ENCODE results near the gene CLCA2. TPM values are rescaled to one million over a fixed set of nuclear protein-coding genes. Genes with fewer than 3 reads are reported as not detected.

The CLCA2 gene
- polyA plus RNA-seq, 3 donors: not detected

DNA sequence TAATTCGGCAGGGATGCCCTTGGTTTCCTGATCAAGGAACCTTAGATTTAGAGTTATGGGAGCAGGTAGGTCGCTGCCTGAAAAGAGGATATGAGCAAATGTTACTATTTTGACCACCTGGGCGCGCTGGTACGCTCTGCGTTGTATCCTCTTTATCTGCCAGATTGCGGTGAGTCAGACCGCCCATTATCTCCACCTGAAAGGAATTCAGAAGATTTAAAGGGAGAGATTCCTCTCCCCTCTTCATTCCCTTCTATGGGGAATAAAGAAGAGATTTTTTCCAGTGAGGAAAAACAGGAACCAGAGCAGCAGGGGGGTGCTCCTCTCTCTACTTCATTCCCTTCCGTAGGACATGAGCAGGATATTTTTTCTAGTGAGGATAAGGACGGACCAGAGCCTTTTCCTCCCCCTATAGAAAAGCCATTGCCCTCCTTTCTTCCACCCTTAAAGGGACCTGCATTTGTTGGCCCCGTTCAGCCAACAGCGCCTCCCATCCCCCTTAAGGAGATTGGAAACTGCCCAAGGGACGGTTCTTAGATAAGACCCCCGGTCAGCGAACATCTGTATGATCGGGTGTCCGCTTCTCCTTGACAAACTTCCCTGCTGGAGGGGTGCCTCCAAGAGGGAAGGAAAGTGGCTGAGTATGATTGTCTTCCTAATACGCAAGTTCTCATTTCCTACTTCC is 78.9 kb downstream of the CLCA2 start:
- intact Hi-C loops (cut with micrococcal nuclease): loop anchor here in 1 of 2 donors (10.0 kb wide), 1 partner anchor 118 kb away; no protein-coding TSS in a partner anchor
- H2AFZ ChIP-seq (ENCODE audit: insufficient read depth, low read depth, low read length, poor library complexity, severe bottlenecking): no peak overlapping the region
- Mint-ChIP-seq H3K9me3 (peaks cover 0 to 1% (median 0%) of the 10 kb centered on the region in 7 donors), H3K27me3 (ENCODE audit: low read depth in 3 of 3) (peaks cover 0 to 6% (median 3%) of the 10 kb centered on the region in 3 donors), H3K36me3 (no peaks in the 10 kb centered on the region), H3K4me1 (peaks cover 20% of the 10 kb centered on the region), H3K4me3 (peak overlapping the region; percentile 31 to 75), H3K27ac (no peak overlapping the region)
- no peak overlapping the region for H3K27ac ChIP-seq (ENCODE audit: low read depth in 1 of 2, low read length in 2 of 2)
- no peaks in the 10 kb centered on the region for H4K20me1 ChIP-seq (ENCODE audit: insufficient read depth, low read length)
- H3K4me1 ChIP-seq (ENCODE audit: control insufficient read depth in 1 of 2, insufficient read depth in 2 of 2, low read length in 2 of 2): peaks cover 12 to 14% of the 10 kb centered on the region in 2 donors
- no peaks in the 10 kb centered on the region for H3K27me3 ChIP-seq (ENCODE audit: control insufficient read depth in 2 of 2, insufficient read depth in 2 of 2, low read length in 2 of 2)
- peak overlapping the region; percentile 45 for H3K4me2 ChIP-seq (replicated peaks; ENCODE audit: extremely low read depth, low read length, poor library complexity, severe bottlenecking)
- H3K9ac ChIP-seq (ENCODE audit: insufficient read depth, low read length, poor library complexity, severe bottlenecking): peak overlapping the region; percentile 4
- H3K4me3 ChIP-seq (replicated peaks in 1 of 3; ENCODE audit: low read depth in 2 of 3, low read length in 3 of 3): peak overlapping the region in 1 of 3 experiments; percentile 56
- WGBS (ENCODE audit: insufficient coverage): 75% methylated on average over 1 of the region's 18 CpGs
- TF ChIP-seq, protein P1, sequence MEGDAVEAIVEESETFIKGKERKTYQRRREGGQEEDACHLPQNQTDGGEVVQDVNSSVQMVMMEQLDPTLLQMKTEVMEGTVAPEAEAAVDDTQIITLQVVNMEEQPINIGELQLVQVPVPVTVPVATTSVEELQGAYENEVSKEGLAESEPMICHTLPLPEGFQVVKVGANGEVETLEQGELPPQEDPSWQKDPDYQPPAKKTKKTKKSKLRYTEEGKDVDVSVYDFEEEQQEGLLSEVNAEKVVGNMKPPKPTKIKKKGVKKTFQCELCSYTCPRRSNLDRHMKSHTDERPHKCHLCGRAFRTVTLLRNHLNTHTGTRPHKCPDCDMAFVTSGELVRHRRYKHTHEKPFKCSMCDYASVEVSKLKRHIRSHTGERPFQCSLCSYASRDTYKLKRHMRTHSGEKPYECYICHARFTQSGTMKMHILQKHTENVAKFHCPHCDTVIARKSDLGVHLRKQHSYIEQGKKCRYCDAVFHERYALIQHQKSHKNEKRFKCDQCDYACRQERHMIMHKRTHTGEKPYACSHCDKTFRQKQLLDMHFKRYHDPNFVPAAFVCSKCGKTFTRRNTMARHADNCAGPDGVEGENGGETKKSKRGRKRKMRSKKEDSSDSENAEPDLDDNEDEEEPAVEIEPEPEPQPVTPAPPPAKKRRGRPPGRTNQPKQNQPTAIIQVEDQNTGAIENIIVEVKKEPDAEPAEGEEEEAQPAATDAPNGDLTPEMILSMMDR (IDR thresholded peaks at IDR 0.05): no peak
- no peaks in the 10 kb centered on the region for H3K9me3 ChIP-seq (replicated peaks in 1 of 2; ENCODE audit: control insufficient read depth in 1 of 2, insufficient read depth in 1 of 2, low read length in 2 of 2)
- no peaks in the 10 kb centered on the region for H3K36me3 ChIP-seq (replicated peaks in 1 of 2; ENCODE audit: control insufficient read depth in 1 of 2, insufficient read depth in 2 of 2, low read length in 2 of 2)
- H3K79me2 ChIP-seq (ENCODE audit: insufficient read depth, low read length): no peaks in the 10 kb centered on the region
- no peak for DNase-seq

DNA sequence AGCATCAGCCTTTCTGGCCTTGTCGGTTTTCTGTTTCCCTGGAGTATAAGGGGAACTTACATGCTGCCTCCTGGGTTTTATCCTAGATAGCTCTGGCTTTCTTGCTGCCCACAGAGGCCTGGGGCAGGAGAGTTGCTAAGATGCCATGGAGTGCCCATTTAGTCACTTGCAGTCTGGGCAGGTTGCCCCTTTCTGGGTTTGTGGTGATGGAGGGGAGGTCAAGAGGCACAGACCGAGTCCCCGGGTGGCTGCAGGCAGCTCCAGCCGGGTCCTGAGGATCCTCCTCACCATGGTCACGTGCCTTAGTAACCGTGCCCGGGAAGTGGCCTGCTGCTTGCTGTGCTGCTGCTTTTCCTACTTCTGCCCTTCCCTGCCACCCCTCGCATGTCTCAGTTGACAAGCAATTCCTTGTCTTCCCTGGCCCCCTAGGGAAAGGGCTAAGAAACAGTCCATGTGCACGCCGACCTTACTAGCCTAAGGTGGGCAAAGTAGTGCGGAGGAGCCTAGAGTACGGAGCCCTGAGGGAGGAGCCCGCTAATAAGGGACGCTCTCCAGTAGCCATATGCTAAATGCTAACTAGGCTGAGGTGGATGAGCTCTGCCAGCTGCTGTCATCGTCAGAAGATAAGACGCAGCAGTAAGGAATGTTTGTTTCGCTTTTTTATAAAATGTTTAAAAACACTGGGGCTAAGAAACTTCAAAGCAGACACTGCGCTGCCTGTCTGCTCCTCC is 79.6 kb downstream of the CLCA2 start:
- H3K9ac ChIP-seq (ENCODE audit: insufficient read depth, low read length, poor library complexity, severe bottlenecking): peak overlapping the region; percentile 4
- peak overlapping the region; percentile 72 to 75 for H3K4me3 Mint-ChIP-seq
- H3K36me3 ChIP-seq (replicated peaks in 1 of 2; ENCODE audit: control insufficient read depth in 1 of 2, insufficient read depth in 2 of 2, low read length in 2 of 2): no peaks in the 10 kb centered on the region
- H3K4me2 ChIP-seq (replicated peaks; ENCODE audit: extremely low read depth, low read length, poor library complexity, severe bottlenecking): peak overlapping the region; percentile 45
- peak overlapping the region in 2 of 3 experiments; percentile 16 to 56 for H3K4me3 ChIP-seq (replicated peaks in 1 of 3; ENCODE audit: low read depth in 2 of 3, low read length in 3 of 3)
- peaks cover 12 to 14% of the 10 kb centered on the region in 2 donors for H3K4me1 ChIP-seq (ENCODE audit: control insufficient read depth in 1 of 2, insufficient read depth in 2 of 2, low read length in 2 of 2)
- peak in 1 of 3 donors; percentile 21 for DNase-seq
- peaks cover 0 to 5% (median 3%) of the 10 kb centered on the region in 3 donors for H3K27me3 Mint-ChIP-seq (ENCODE audit: low read depth in 3 of 3)
- H3K4me1 Mint-ChIP-seq: peaks cover 20% of the 10 kb centered on the region
- H3K36me3 Mint-ChIP-seq: no peaks in the 10 kb centered on the region
- WGBS (ENCODE audit: insufficient coverage): 65% methylated on average over 16 of the region's 18 CpGs
- H3K79me2 ChIP-seq (ENCODE audit: insufficient read depth, low read length): no peaks in the 10 kb centered on the region
- intact Hi-C loops (cut with micrococcal nuclease): loop anchor here in 1 of 2 donors (10.0 kb wide), 1 partner anchor 119 kb away; no protein-coding TSS in a partner anchor
- TF ChIP-seq, protein P1 (IDR thresholded peaks at IDR 0.05): no peak
- no peak overlapping the region for H3K27ac ChIP-seq (ENCODE audit: low read depth in 1 of 2, low read length in 2 of 2)
- H4K20me1 ChIP-seq (ENCODE audit: insufficient read depth, low read length): no peaks in the 10 kb centered on the region
- H3K9me3 Mint-ChIP-seq: no peaks in the 10 kb centered on the region
- peak overlapping the region in 1 of 7 donors; percentile 15 for H3K27ac Mint-ChIP-seq
- no peaks in the 10 kb centered on the region for H3K9me3 ChIP-seq (replicated peaks in 1 of 2; ENCODE audit: control insufficient read depth in 1 of 2, insufficient read depth in 1 of 2, low read length in 2 of 2)
- H3K27me3 ChIP-seq (ENCODE audit: control insufficient read depth in 2 of 2, insufficient read depth in 2 of 2, low read length in 2 of 2): no peaks in the 10 kb centered on the region
- H2AFZ ChIP-seq (ENCODE audit: insufficient read depth, low read depth, low read length, poor library complexity, severe bottlenecking): peak overlapping the region; percentile 53

Measured in CD14-positive monocyte (primary cell).